Neural cell (in vitro differentiated cells): ENCODE results near the gene ENOX1. TPM values are rescaled to one million over a fixed set of nuclear protein-coding genes. Genes with fewer than 3 reads are reported as not detected.

Source experiments
- H2AFZ ChIP-seq: fragments of 200-600, 300-800 bp; sonication (generic), shearing (Covaris generic); 2 replicates; pipeline ENCODE4 v1.6.0; 2014; ENCODE audit warnings: low read depth, mild to moderate bottlenecking, antibody characterized with exemption, low read length, moderate library complexity
- H3F3A ChIP-seq: fragments of 200-600 bp; shearing (Covaris generic); 2 replicates; pipeline ENCODE4 v1.6.1; 2016; ENCODE audit warnings: mild to moderate bottlenecking, moderate library complexity, mixed read lengths, antibody characterized with exemption, low read length; ENCODE audit not compliant: insufficient read depth, poor library complexity, severe bottlenecking
- H3K27ac ChIP-seq: fragments of 200-600, 300-800 bp; sonication (generic), shearing (Covaris generic); 2 replicates; pipeline ENCODE4 v1.5.1; 2014; ENCODE audit warnings: mild to moderate bottlenecking, low read length, moderate library complexity
- H3K27me3 ChIP-seq: fragments of 300-800, 200-600 bp; sonication (generic), shearing (Covaris generic); 2 replicates; pipeline ENCODE4 v1.6.0; 2014; ENCODE audit warnings: mild to moderate bottlenecking, low read depth, low read length, moderate library complexity; ENCODE audit not compliant: insufficient read depth
- H3K36me3 ChIP-seq: fragments of 300-800, 200-600 bp; sonication (generic), shearing (Covaris generic); 2 replicates; pipeline ENCODE4 v1.5.1; 2014; ENCODE audit warnings: mild to moderate bottlenecking, antibody characterized with exemption, low read length, moderate library complexity; ENCODE audit not compliant: insufficient read depth
- H3K4me2 ChIP-seq: fragments of 300-800, 200-600 bp; sonication (generic), shearing (Covaris generic); 2 replicates; pipeline ENCODE4 v1.6.0; 2014; ENCODE audit warnings: mild to moderate bottlenecking, low read length
- H3K4me3 ChIP-seq: fragments of 300-800, 200-600 bp; sonication (generic), shearing (Covaris generic); 2 replicates; pipeline ENCODE4 v1.5.1; 2014; ENCODE audit warnings: mild to moderate bottlenecking, low read length, moderate library complexity
- H3K79me2 ChIP-seq: fragments of 200-600 bp; shearing (Covaris generic); replicated peaks from 2 replicates; pipeline ENCODE4 v1.6.0; 2014; ENCODE audit warnings: mild to moderate bottlenecking, low read length, moderate library complexity; ENCODE audit not compliant: insufficient read depth
- H3K9ac ChIP-seq: fragments of 300-800, 200-600 bp; sonication (generic), shearing (Covaris generic); 2 replicates; pipeline ENCODE4 v1.6.1; 2016; ENCODE audit warnings: mild to moderate bottlenecking, low read length, mixed read lengths
- H3K9me2 ChIP-seq: fragments of 200-600 bp; shearing (Covaris generic); 2 replicates; pipeline ENCODE4 v1.6.1; 2016; ENCODE audit warnings: mild to moderate bottlenecking, low read length, mixed read lengths; ENCODE audit not compliant: insufficient read depth
- H3K9me3 ChIP-seq: fragments of 200-600, 300-800 bp; sonication (generic), shearing (Covaris generic); 2 replicates; pipeline ENCODE4 v1.6.1; 2016; ENCODE audit warnings: mild to moderate bottlenecking, mixed run types, low read length, moderate library complexity, mixed read lengths
- H4K20me1 ChIP-seq: fragments of 200-600 bp; shearing (Covaris generic); 2 replicates; pipeline ENCODE4 v1.6.1; 2016; ENCODE audit warnings: mild to moderate bottlenecking, mixed run types; ENCODE audit not compliant: insufficient read depth
- EP300 ChIP-seq: fragments of 450-650 bp; conservative IDR thresholded peaks from 2 replicates; pipeline ENCODE4 v1.6.1; 2014; ENCODE audit warnings: antibody characterized with exemption, mild to moderate bottlenecking, moderate library complexity; ENCODE audit not compliant: poor library complexity, severe bottlenecking
- EZH2 ChIP-seq: fragments of 200-600, 300-800 bp; shearing (Covaris generic), sonication (generic); IDR thresholded peaks from 2 replicates; pipeline ENCODE4 v1.6.1; 2014; ENCODE audit warnings: antibody characterized with exemption, low read length, borderline replicate concordance, mild to moderate bottlenecking; ENCODE audit not compliant: insufficient read depth, poor library complexity, severe bottlenecking
- MXI1 ChIP-seq: fragments of 450-650 bp; conservative IDR thresholded peaks from 2 replicates; pipeline ENCODE4 v1.6.1; 2014; ENCODE audit warnings: antibody characterized with exemption, mild to moderate bottlenecking; ENCODE audit not compliant: poor library complexity, severe bottlenecking
- POLR2AphosphoS5 ChIP-seq: IDR thresholded peaks from 2 replicates; pipeline ENCODE4 v1.6.1; 2012
- RAD21 ChIP-seq: fragments of 450-650 bp; conservative IDR thresholded peaks from 2 replicates; pipeline ENCODE4 v1.6.1; 2014; ENCODE audit warnings: antibody characterized with exemption, mild to moderate bottlenecking, moderate library complexity
- SMC3 ChIP-seq: fragments of 450-650 bp; conservative IDR thresholded peaks from 2 replicates; pipeline ENCODE4 v1.6.1; 2014; ENCODE audit warnings: antibody characterized with exemption, mild to moderate bottlenecking, moderate library complexity; ENCODE audit not compliant: poor library complexity
- TAF1 ChIP-seq: IDR thresholded peaks from 2 replicates; pipeline ENCODE4 v1.6.1; 2012; ENCODE audit warnings: low read depth
- polyA plus RNA-seq: library from polyadenylated mRNA; depleted of rRNA; stranded (reverse); fragments of >200 nt; gene quantifications from 2 replicates; pipeline ENCODE4 v1.2.3, GENCODE V29; 2014
- TF ChIP-seq, protein P1 (sequence below): fragments of 450-650 bp; IDR thresholded peaks from 2 replicates; pipeline ENCODE4 v1.5.1; 2014; ENCODE audit warnings: antibody characterized with exemption, mild to moderate bottlenecking, moderate library complexity; ENCODE audit not compliant: poor library complexity, severe bottlenecking
- TF ChIP-seq, protein P2 (sequence below): IDR thresholded peaks from 2 replicates; pipeline ENCODE4 v1.6.1; 2012; ENCODE audit warnings: borderline replicate concordance

ENOX1 gene
- polyA plus RNA-seq, 1 donor from 2014 or later, result 42.6 TPM

DNA sequence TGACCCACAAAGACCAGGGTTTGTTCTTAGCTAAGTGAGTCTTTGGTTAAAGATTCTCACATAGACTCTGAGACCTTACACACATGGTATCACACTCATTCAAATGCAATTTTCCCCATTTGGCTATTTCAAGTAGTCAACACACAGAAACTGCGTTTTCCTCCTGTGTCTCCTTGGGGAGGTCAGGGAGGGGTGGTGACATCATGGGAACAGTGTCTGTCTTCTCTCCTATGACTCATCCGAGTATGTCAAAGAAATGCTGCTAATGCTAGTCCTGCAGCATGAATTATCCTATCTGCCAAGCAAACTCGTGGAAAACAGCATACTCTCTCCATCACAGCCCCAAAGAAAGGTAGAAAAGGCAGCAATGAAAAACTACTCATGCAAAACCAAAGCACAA, 100.2 kb downstream of the ENOX1 start:
- no peak overlapping the region for H3K9ac ChIP-seq
- H3F3A ChIP-seq, result no peaks in the 10 kb centered on the region
- H3K4me2 ChIP-seq, result no peak overlapping the region
- H3K4me3 ChIP-seq, result no peak overlapping the region
- no peaks in the 10 kb centered on the region for H3K9me3 ChIP-seq
- H4K20me1 ChIP-seq, result no peaks in the 10 kb centered on the region
- TF ChIP-seq, protein P1, sequence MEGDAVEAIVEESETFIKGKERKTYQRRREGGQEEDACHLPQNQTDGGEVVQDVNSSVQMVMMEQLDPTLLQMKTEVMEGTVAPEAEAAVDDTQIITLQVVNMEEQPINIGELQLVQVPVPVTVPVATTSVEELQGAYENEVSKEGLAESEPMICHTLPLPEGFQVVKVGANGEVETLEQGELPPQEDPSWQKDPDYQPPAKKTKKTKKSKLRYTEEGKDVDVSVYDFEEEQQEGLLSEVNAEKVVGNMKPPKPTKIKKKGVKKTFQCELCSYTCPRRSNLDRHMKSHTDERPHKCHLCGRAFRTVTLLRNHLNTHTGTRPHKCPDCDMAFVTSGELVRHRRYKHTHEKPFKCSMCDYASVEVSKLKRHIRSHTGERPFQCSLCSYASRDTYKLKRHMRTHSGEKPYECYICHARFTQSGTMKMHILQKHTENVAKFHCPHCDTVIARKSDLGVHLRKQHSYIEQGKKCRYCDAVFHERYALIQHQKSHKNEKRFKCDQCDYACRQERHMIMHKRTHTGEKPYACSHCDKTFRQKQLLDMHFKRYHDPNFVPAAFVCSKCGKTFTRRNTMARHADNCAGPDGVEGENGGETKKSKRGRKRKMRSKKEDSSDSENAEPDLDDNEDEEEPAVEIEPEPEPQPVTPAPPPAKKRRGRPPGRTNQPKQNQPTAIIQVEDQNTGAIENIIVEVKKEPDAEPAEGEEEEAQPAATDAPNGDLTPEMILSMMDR, result no peak
- no peak for TF ChIP-seq TAF1
- no peak for TF ChIP-seq EZH2
- no peak for TF ChIP-seq POLR2AphosphoS5
- TF ChIP-seq SMC3, result no peak
- TF ChIP-seq, protein P2, sequence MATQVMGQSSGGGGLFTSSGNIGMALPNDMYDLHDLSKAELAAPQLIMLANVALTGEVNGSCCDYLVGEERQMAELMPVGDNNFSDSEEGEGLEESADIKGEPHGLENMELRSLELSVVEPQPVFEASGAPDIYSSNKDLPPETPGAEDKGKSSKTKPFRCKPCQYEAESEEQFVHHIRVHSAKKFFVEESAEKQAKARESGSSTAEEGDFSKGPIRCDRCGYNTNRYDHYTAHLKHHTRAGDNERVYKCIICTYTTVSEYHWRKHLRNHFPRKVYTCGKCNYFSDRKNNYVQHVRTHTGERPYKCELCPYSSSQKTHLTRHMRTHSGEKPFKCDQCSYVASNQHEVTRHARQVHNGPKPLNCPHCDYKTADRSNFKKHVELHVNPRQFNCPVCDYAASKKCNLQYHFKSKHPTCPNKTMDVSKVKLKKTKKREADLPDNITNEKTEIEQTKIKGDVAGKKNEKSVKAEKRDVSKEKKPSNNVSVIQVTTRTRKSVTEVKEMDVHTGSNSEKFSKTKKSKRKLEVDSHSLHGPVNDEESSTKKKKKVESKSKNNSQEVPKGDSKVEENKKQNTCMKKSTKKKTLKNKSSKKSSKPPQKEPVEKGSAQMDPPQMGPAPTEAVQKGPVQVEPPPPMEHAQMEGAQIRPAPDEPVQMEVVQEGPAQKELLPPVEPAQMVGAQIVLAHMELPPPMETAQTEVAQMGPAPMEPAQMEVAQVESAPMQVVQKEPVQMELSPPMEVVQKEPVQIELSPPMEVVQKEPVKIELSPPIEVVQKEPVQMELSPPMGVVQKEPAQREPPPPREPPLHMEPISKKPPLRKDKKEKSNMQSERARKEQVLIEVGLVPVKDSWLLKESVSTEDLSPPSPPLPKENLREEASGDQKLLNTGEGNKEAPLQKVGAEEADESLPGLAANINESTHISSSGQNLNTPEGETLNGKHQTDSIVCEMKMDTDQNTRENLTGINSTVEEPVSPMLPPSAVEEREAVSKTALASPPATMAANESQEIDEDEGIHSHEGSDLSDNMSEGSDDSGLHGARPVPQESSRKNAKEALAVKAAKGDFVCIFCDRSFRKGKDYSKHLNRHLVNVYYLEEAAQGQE, result no peak
- no peak for TF ChIP-seq EP300
- no peak for TF ChIP-seq MXI1
- TF ChIP-seq RAD21, result no peak
- H3K27ac ChIP-seq, result no peak overlapping the region
- no peaks in the 10 kb centered on the region for H3K27me3 ChIP-seq
- peaks cover 9% of the 10 kb centered on the region for H3K79me2 ChIP-seq
- no peak overlapping the region for H2AFZ ChIP-seq
- no peaks in the 10 kb centered on the region for H3K9me2 ChIP-seq
- no peaks in the 10 kb centered on the region for H3K36me3 ChIP-seq

DNA sequence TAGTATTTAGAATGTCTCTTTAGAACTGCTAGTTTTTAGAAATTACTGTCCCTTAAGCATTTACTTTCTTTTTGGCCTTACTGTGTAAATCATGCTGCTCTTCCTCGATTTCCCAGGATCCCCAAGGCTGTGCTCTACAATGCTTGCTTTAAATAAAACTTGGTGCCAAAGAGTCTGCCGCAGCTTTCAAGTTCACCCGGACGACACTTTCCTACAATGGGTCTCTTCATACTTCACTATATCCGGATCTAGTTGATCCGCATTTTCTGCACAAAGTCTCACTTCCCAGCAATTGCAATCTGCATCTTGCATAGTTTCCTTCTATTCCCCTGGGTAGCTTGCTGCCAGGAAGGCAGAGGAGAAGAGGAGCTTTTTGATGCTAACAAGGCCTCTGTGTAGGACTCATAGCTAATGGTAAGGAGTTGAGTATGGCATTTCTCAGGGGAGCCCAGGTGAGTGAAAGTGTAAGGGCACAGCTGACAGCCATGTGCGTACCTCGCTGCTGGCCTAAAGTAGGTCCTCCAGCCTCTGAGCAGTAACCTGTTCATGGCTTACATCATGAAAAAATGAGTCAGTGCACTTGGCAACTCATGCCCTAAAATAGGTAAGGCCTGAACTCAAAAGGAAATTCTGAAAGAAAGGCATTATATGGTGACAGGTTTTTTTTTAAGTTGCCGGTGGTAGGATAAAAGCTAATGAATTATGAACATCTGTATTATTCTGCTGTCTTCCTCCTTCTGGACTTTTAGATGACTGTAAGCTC, 101.6 kb downstream of the ENOX1 start:
- no peak overlapping the region for H3K27ac ChIP-seq

More for the DNA sequence above, 101.6 kb downstream of the ENOX1 start:
- H3K79me2 ChIP-seq, result peaks cover 5% of the 10 kb centered on the region
- H3K27me3 ChIP-seq, result no peaks in the 10 kb centered on the region
- H3F3A ChIP-seq, result no peaks in the 10 kb centered on the region
- TF ChIP-seq, protein P1, result no peak
- TF ChIP-seq RAD21, result no peak
- no peak for TF ChIP-seq EZH2
- no peak for TF ChIP-seq EP300
- TF ChIP-seq, protein P2, result no peak
- TF ChIP-seq SMC3, result no peak
- TF ChIP-seq MXI1, result no peak
- H3K9me3 ChIP-seq, result no peaks in the 10 kb centered on the region
- H3K4me2 ChIP-seq, result no peak overlapping the region
- H4K20me1 ChIP-seq, result no peaks in the 10 kb centered on the region
- no peak overlapping the region for H2AFZ ChIP-seq
- H3K9ac ChIP-seq, result no peak overlapping the region
- no peaks in the 10 kb centered on the region for H3K9me2 ChIP-seq
- H3K4me3 ChIP-seq, result no peak overlapping the region
- H3K36me3 ChIP-seq, result no peaks in the 10 kb centered on the region
